Activated CD4-positive, alpha-beta T cell treated with anti-CD3 and anti-CD28 coated beads for 48 hours (primary cell): ENCODE measurements around the gene CCDC183.

Source experiments
- DNase-seq: peaks from one replicate; pipeline ENCODE4 v3.0.0-alpha.2; 2020

CCDC183 gene

GRCh38 chr9:136850866-136851775 is 55.0 kb downstream of the CCDC183 start:
- DNase-seq, result no peak

GRCh38 chr9:136851941-136852663 is 56.0 kb downstream of the CCDC183 start, which contains the start of gene MAMDC4:
TSS of gene MAMDC4 (plus strand) at chr9:136852346. CDS start at chr9:136852417, 71 bp downstream.
- no peak for DNase-seq

GRCh38 chr9:136852664-136853595 is 56.8 kb downstream of the CCDC183 start:
- no peak for DNase-seq

GRCh38 chr9:136853596-136854112 is 57.5 kb downstream of the CCDC183 start:
- DNase-seq, result no peak

GRCh38 chr9:136854113-136854841 is 58.1 kb downstream of the CCDC183 start:
- DNase-seq, result no peak

- no peak for DNase-seq
These were observed 58.8 kb downstream of the CCDC183 start for GRCh38 chr9:136854842-136855460.

- DNase-seq, result no peak
These were observed 59.4 kb downstream of the CCDC183 start for GRCh38 chr9:136855461-136856078.

GRCh38 chr9:136856079-136856476 is 59.9 kb downstream of the CCDC183 start:
- no peak for DNase-seq

GRCh38 chr9:136856541-136857141 is 60.5 kb downstream of the CCDC183 start:
- no peak for DNase-seq

GRCh38 chr9:136857166-136857565 is 61.0 kb downstream of the CCDC183 start:
- no peak for DNase-seq
